DOHH2 (cell line): ENCODE measurements around the gene BTBD7.

Source experiments
- H3F3A ChIP-seq: fragments of 200-600 bp; sonication (generic), shearing (Covaris generic); 2 replicates; pipeline ENCODE4 v1.6.0; 2016; ENCODE audit warnings: antibody characterized with exemption, mild to moderate bottlenecking; ENCODE audit not compliant: control insufficient read depth, insufficient read depth
- H3K27ac ChIP-seq: fragments of 200-600 bp; sonication (generic); 2 replicates; pipeline ENCODE4 v1.5.1; 2014; ENCODE audit warnings: low read depth, mild to moderate bottlenecking, low read length, moderate library complexity
- H3K27me3 ChIP-seq: fragments of 200-600 bp; sonication (generic); 2 replicates; pipeline ENCODE4 v1.6.1; 2014; ENCODE audit warnings: mild to moderate bottlenecking, low read length, mixed read lengths; ENCODE audit not compliant: control insufficient read depth
- H3K36me3 ChIP-seq: fragments of 200-600 bp; sonication (generic); 2 replicates; pipeline ENCODE4 v1.6.1; 2014; ENCODE audit warnings: mild to moderate bottlenecking, low read length, moderate library complexity, mixed read lengths; ENCODE audit not compliant: control insufficient read depth
- H3K4me1 ChIP-seq: fragments of 200-600 bp; sonication (generic); 2 replicates; pipeline ENCODE4 v1.6.1; 2014; ENCODE audit warnings: mild to moderate bottlenecking, low read length, mixed read lengths; ENCODE audit not compliant: control insufficient read depth
- H3K4me2 ChIP-seq: fragments of 200-600 bp; sonication (generic); 2 replicates; pipeline ENCODE4 v1.6.0; 2014; ENCODE audit warnings: mild to moderate bottlenecking, low read length, moderate library complexity
- H3K4me3 ChIP-seq: fragments of 200-600 bp; sonication (generic); 2 replicates; pipeline ENCODE4 v1.5.1; 2014; ENCODE audit warnings: mild to moderate bottlenecking, low read length, mixed read lengths
- H3K79me2 ChIP-seq: fragments of 200-600 bp; sonication (generic); 2 replicates; pipeline ENCODE4 v1.6.1; 2014; ENCODE audit warnings: mild to moderate bottlenecking, low read length, mixed read lengths; ENCODE audit not compliant: control insufficient read depth
- H3K9me2 ChIP-seq: fragments of 200-600 bp; sonication (generic); replicated peaks from 2 replicates; pipeline ENCODE4 v1.6.1; 2014; ENCODE audit warnings: mild to moderate bottlenecking, low read length, mixed read lengths; ENCODE audit not compliant: control insufficient read depth
- H3K9me3 ChIP-seq: fragments of 200-600 bp; sonication (generic); 2 replicates; pipeline ENCODE4 v1.6.1; 2014; ENCODE audit warnings: antibody characterized with exemption, low read length, mixed read lengths; ENCODE audit not compliant: control insufficient read depth, insufficient read depth
- H4K20me1 ChIP-seq: fragments of 200-600 bp; sonication (generic); 2 replicates; pipeline ENCODE4 v1.6.0; 2014; ENCODE audit warnings: low read depth, mild to moderate bottlenecking, antibody characterized with exemption, low read length, moderate library complexity; ENCODE audit not compliant: control insufficient read depth, insufficient read depth
- EZH2phosphoT487 ChIP-seq: fragments of 200-600 bp; sonication (generic); IDR thresholded peaks from 2 replicates; pipeline ENCODE4 v1.6.1; 2017; ENCODE audit warnings: borderline replicate concordance, mild to moderate bottlenecking, antibody characterized with exemption, low read length, moderate library complexity, mixed read lengths
- TF ChIP-seq, protein P1 (sequence below): fragments of 200-600 bp; sonication (generic); IDR thresholded peaks from one replicate; pipeline ENCODE4 v1.5.1; 2014; ENCODE audit warnings: antibody characterized with exemption, mild to moderate bottlenecking, low read depth, low read length; ENCODE audit not compliant: poor library complexity, severe bottlenecking

The BTBD7 gene

DNA sequence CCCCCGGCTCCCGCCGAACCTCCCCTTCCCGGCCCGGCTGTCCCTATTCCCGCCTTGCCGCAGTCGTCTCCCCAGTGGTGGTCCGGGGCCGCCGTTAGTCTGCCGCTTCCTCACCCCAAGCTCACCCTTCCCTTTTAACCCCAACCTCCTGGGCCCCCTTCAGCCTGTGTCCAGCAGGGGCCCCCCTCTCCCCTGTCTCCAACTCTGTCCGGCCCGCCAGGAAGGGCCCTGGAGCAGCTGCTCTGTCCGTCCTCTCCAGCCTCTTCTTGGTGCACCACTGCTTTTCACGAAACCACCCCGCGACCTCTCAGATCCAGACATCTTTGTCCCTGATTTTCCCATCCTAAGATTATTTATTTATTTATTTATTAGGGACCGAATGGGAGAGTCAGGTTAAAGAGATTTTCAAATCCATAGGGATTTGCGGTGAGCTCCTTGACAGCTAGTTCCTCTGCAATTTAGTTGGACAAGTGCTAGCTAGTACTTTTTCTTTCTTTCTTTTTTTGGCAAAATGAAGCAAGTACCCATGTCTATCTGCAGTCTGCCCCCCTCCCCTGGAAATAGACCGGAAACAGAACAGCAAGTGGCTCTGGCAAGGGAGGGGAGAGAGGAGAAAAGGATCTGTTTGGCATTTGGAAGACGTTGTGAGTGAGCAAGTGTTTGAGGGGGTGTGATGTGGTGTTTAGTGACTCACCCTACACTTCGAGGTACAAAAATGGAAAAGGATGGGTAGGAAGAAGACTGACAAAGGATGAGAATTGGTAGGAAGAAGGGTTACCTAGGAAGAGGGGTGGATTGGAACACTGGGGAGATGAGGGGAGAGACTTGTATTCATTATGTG, 125.1 kb downstream of the BTBD7 start:
- H3K4me3 ChIP-seq, result peak overlapping the region; percentile 99
- H3K4me2 ChIP-seq, result peak overlapping the region; percentile 89
- peak overlapping the region; percentile 78 for H3K27ac ChIP-seq
- peaks cover 72% of the 10 kb centered on the region for H3K4me1 ChIP-seq
- H3K9me2 ChIP-seq, result no peaks in the 10 kb centered on the region
- no peak for TF ChIP-seq EZH2phosphoT487
- TF ChIP-seq, protein P1, sequence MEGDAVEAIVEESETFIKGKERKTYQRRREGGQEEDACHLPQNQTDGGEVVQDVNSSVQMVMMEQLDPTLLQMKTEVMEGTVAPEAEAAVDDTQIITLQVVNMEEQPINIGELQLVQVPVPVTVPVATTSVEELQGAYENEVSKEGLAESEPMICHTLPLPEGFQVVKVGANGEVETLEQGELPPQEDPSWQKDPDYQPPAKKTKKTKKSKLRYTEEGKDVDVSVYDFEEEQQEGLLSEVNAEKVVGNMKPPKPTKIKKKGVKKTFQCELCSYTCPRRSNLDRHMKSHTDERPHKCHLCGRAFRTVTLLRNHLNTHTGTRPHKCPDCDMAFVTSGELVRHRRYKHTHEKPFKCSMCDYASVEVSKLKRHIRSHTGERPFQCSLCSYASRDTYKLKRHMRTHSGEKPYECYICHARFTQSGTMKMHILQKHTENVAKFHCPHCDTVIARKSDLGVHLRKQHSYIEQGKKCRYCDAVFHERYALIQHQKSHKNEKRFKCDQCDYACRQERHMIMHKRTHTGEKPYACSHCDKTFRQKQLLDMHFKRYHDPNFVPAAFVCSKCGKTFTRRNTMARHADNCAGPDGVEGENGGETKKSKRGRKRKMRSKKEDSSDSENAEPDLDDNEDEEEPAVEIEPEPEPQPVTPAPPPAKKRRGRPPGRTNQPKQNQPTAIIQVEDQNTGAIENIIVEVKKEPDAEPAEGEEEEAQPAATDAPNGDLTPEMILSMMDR, result peak; percentile 53
- no peaks in the 10 kb centered on the region for H3K27me3 ChIP-seq
- no peaks in the 10 kb centered on the region for H3K9me3 ChIP-seq
- H3F3A ChIP-seq, result peaks cover 34% of the 10 kb centered on the region
- peaks cover 96% of the 10 kb centered on the region for H3K79me2 ChIP-seq
- H3K36me3 ChIP-seq, result peaks cover 73% of the 10 kb centered on the region
- peaks cover 20% of the 10 kb centered on the region; the same call in 1 of the 2 replicates for H4K20me1 ChIP-seq

DNA sequence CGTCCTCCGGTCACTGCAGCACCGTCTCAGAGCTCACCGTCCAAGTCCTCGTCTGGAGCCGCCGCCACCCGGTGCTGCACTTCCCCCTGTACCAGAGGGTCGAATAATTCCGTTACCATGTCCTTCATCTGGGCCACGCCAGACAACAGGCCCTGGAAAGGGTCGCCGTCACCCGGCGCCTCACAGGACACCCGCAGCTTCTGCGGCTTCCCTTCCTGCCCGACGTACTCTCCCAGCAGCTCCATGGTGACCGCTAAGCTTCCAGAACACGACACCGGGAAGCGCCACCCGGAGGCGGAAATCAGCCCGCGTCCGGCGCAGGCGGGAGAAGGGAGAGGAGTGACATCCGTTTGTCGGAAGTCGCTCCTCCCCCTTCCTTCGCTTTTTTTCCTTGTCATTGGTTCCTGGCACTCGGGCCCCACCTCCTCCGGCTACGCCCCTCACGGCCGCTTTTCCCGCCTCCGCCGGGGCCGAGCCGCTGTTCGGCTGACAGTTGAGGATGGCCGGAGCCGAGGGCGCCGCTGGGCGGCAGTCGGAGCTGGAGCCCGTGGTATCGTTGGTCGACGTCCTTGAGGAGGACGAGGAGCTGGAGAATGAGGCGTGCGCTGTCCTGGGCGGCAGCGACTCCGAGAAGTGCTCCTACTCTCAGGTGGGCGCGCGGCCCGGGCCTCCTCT, 125.9 kb downstream of the BTBD7 start, which contains the start of the genes GON7 and UBR7:
TSS of gene GON7 (minus strand) at position 273 of the 675 bp plus-strand sequence. CDS start at position 245, 28 bp downstream.
TSS of gene UBR7 (plus strand) at position 464 of the 675 bp plus-strand sequence. CDS start at position 500, 36 bp downstream.
- Histone ChIP-seq H3K27ac (peak within 1 kb of the TSS; percentile 78), H3F3A (peaks cover 27% of the 10 kb centered on the region), H3K79me2 (peaks cover 94% of the 10 kb centered on the region), H4K20me1 (peaks cover 20% of the 10 kb centered on the region; the same call in 1 of the 2 replicates), H3K9me3 (no peaks in the 10 kb centered on the region), H3K36me3 (peaks cover 68% of the 10 kb centered on the region), H3K27me3 (no peaks in the 10 kb centered on the region), H3K4me1 (peaks cover 64% of the 10 kb centered on the region), H3K9me2 (no peaks in the 10 kb centered on the region), H3K4me2 (peak within 1 kb of the TSS; percentile 89), H3K4me3 (peak within 1 kb of the TSS; percentile 99)
- TF ChIP-seq, protein P1, result no peak
- TF ChIP-seq EZH2phosphoT487, result no peak

DNA sequence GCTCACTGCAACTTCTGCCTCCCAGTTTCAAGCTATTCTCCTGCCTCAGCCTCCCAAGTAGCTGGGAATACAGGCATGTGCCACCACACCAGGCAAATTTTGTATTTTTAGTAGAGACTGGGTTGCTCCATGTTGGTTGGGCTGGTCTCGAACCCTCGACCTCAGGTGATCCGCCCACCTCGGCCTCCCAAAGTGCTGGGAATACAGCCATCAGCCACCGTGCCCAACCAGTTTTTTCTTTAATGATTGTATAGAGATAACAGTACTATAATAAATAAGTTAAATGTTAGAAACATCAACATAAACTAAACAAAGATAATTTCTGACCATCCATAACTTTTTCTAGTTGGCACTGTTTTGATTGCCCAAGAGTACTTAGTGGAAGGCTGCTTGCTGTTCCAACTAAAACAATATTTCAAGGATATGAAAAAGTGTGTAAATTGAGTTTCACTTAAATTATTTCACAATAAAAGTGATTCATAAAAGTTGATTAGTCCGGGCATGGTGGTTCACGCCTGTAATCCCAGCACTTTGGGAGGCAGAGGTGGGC, 131.6 kb downstream of the BTBD7 start:
- Histone ChIP-seq H3K4me2 (no peak overlapping the region), H3K9me3 (no peaks in the 10 kb centered on the region), H3K9me2 (no peaks in the 10 kb centered on the region), H3K27me3 (no peaks in the 10 kb centered on the region), H3K4me1 (peaks cover 29% of the 10 kb centered on the region), H3K36me3 (peaks cover 59% of the 10 kb centered on the region), H3F3A (peaks cover 18% of the 10 kb centered on the region), H3K79me2 (peaks cover 56% of the 10 kb centered on the region), H3K4me3 (no peak overlapping the region), H3K27ac (no peak overlapping the region), H4K20me1 (peaks cover 20% of the 10 kb centered on the region; the same call in 1 of the 2 replicates)
- TF ChIP-seq, protein P1, result no peak
- no peak for TF ChIP-seq EZH2phosphoT487
